Mesothelial cell of epicardium (in vitro differentiated cells): ENCODE measurements around the gene MFN1. TPM values are rescaled to one million over a fixed set of nuclear protein-coding genes. Genes with fewer than 3 reads are reported as not detected.
A peak's percentile ranks its signal among the peaks of the same experiment; 100 is the strongest.

Experiments used
- DNase-seq, 2 experiments: peaks; one replicate each; pipeline ENCODE4 v3.0.0; 2021; ENCODE audit warnings: low spot score in 2 of 2; ENCODE audit not compliant: unreplicated experiment in 2 of 2
- H3K27ac Mint-ChIP-seq: 2 replicates; pipeline ENCODE4 v1.8.0; 2021; ENCODE audit warnings: mixed read lengths
- H3K27me3 Mint-ChIP-seq: 2 replicates; pipeline ENCODE4 v1.8.0; 2021; ENCODE audit warnings: low read depth, mixed read lengths
- H3K36me3 Mint-ChIP-seq: 2 replicates; pipeline ENCODE4 v1.8.0; 2021; ENCODE audit warnings: mixed read lengths
- H3K4me1 Mint-ChIP-seq: 2 replicates; pipeline ENCODE4 v1.8.0; 2021; ENCODE audit warnings: mixed read lengths
- H3K4me3 Mint-ChIP-seq: 2 replicates; pipeline ENCODE4 v1.8.0; 2021; ENCODE audit warnings: mild to moderate bottlenecking, moderate library complexity, mixed read lengths
- H3K9me3 Mint-ChIP-seq: 2 replicates; pipeline ENCODE4 v1.8.0; 2021; ENCODE audit warnings: mixed read lengths
- CTCF ChIP-seq: fragments of 200-600 bp; sonication (generic); IDR thresholded peaks from one replicate; pipeline ENCODE4 v1.5.0; 2021; ENCODE audit warnings: antibody characterized with exemption; ENCODE audit not compliant: unreplicated experiment
- total RNA-seq: library from RNA; stranded (reverse); gene quantifications from 3 replicates; pipeline ENCODE4 v1.2.1, GENCODE V29; 2021

Gene MFN1
- 61.0 to 65.5 TPM (median 64.7 TPM) in 3 replicates for total RNA-seq

GRCh38 chr3:179347345-179348194 is at the start of gene MFN1:
Gene MFN1 (plus strand): TSS chr3:179347709. CDS start chr3:179348852, 1,143 bp downstream.
- peaks cover 6% of the 10 kb centered on the region for H3K4me1 Mint-ChIP-seq
- peak; percentile 64 to 85 for DNase-seq
- no peak for TF ChIP-seq CTCF
- H3K9me3 Mint-ChIP-seq: no peaks in the 10 kb centered on the region
- peak within 1 kb of the TSS; percentile 100 for H3K4me3 Mint-ChIP-seq
- H3K27me3 Mint-ChIP-seq: no peaks in the 10 kb centered on the region
- H3K27ac Mint-ChIP-seq: peak within 1 kb of the TSS; percentile 99
- peaks cover 7% of the 10 kb centered on the region for H3K36me3 Mint-ChIP-seq

- no peak overlapping the region for H3K4me3 Mint-ChIP-seq
- H3K27me3 Mint-ChIP-seq: peaks cover 2% of the 10 kb centered on the region
- no peak overlapping the region for H3K27ac Mint-ChIP-seq
- H3K4me1 Mint-ChIP-seq: peaks cover 2% of the 10 kb centered on the region
- no peak for DNase-seq
- TF ChIP-seq CTCF: no peak
- H3K9me3 Mint-ChIP-seq: peaks cover 19% of the 10 kb centered on the region
- H3K36me3 Mint-ChIP-seq: no peaks in the 10 kb centered on the region
Measured at GRCh38 chr3:179297971-179298725, 49.4 kb upstream of the MFN1 start.

DNA sequence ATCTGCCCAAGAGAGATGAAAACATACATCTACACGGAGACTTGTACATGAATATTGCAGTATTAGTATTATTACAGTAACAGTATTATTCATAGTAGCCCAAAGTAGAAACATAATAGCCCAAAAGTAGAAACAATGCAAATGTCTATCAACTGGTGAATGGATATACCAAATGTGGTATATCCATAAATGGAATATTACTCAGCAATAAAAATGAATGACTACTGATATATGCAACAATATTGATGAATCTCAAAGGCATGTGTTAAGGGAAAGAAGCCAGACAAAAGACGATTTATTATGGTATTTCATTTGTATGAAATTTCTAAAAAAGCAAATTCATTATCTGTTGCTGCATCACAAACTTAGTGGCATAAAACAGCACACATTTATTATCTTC is 48.2 kb upstream of the MFN1 start:
- Mint-ChIP-seq H3K27me3 (peaks cover 2% of the 10 kb centered on the region), H3K4me3 (no peak overlapping the region), H3K27ac (no peak overlapping the region), H3K4me1 (peaks cover 2% of the 10 kb centered on the region), H3K36me3 (no peaks in the 10 kb centered on the region), H3K9me3 (peaks cover 19% of the 10 kb centered on the region)
- DNase-seq: no peak
- TF ChIP-seq CTCF: no peak

DNA sequence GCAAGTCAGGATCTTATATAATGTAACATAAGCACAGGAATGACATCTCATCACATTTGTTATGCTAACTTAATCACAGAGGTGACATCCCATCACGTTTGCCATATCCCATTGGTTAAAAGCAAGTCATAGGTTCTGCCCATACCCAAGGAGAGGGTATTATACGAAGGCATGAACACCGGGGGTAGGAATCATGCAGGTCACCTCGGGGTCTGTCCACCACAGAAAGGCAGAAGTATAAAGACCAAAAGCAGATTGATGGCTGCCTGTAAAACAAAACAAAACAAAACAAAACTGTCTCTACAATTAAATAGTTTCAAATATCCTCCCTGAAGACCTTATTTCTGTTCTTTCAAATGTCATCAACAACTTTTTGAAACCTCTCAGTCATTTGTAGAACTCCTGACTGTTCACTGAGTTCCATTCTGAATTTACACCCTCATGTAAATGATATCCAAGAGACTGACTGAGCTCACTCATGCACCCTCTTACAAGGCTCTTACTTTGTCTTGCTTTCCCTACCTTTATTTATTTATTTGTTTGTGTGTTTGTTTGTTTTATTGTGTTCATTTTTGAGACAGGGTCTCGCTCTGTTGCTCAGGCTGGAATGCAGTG is 47.4 kb upstream of the MFN1 start:
- Mint-ChIP-seq H3K9me3 (peaks cover 19% of the 10 kb centered on the region), H3K36me3 (no peaks in the 10 kb centered on the region), H3K4me1 (peaks cover 2% of the 10 kb centered on the region), H3K27me3 (peaks cover 2% of the 10 kb centered on the region), H3K27ac (no peak overlapping the region), H3K4me3 (no peak overlapping the region)
- DNase-seq: no peak
- no peak for TF ChIP-seq CTCF

GRCh38 chr3:179301645-179302044 is 45.9 kb upstream of the MFN1 start:
- Mint-ChIP-seq H3K27me3 (peaks cover 2% of the 10 kb centered on the region), H3K27ac (no peak overlapping the region), H3K9me3 (peaks cover 18% of the 10 kb centered on the region), H3K36me3 (no peaks in the 10 kb centered on the region), H3K4me3 (no peak overlapping the region), H3K4me1 (peaks cover 2% of the 10 kb centered on the region)
- no peak for TF ChIP-seq CTCF
- DNase-seq: no peak
